Upper lobe of left lung (tissue), 6 donors: Measurements from ENCODE around the gene MARK4. TPM values are rescaled to one million over a fixed set of nuclear protein-coding genes. Genes with fewer than 3 reads are reported as not detected.

Experiments used
- ATAC-seq, 2 donors: fragments of 200-7000 bp; cut with Tn5 transposase; one replicate each; pipeline ENCODE4 v1.9.1; 2022; ENCODE audit warnings: mild to moderate bottlenecking in 2 of 2, moderate library complexity in 2 of 2; ENCODE audit not compliant: low FRiP score in 2 of 2
- DNase-seq, 2 donors: peaks; one replicate each; pipeline ENCODE4 v3.0.0-alpha.2; 2019 to 2020
- H3K27ac ChIP-seq, 4 donors: fragments of 200-600 bp; sonication (generic); one replicate each; pipeline ENCODE4 v1.5.1; 2016 to 2019
- H3K27me3 ChIP-seq, 4 donors: fragments of 200-600 bp; sonication (generic); one replicate each; pipeline ENCODE4 v1.5.1; 2017 to 2019
- H3K36me3 ChIP-seq, 4 donors: fragments of 200-600 bp; sonication (generic); one replicate each; pipeline ENCODE4 v1.5.1; 2016 to 2019
- H3K4me1 ChIP-seq, 4 donors: fragments of 200-600 bp; sonication (generic); one replicate each; pipeline ENCODE4 v1.5.1; 2018 to 2019
- H3K4me3 ChIP-seq, 4 donors: fragments of 200-600 bp; sonication (generic); one replicate each; pipeline ENCODE4 v1.5.1; 2017 to 2019; ENCODE audit warnings: mild to moderate bottlenecking in 2 of 4, moderate library complexity in 1 of 4
- H3K9me3 ChIP-seq, 4 donors: fragments of 200-600 bp; sonication (generic); one replicate each; pipeline ENCODE4 v1.5.1; 2018 to 2019
- CTCF ChIP-seq, 6 experiments: fragments of 450-650 bp in 4 of 6; fragments of 200-600 bp in 2 of 6; sonication (generic) in 2 of 6; IDR thresholded peaks; one replicate each; pipeline ENCODE4 v1.5.1; 2016 to 2019; ENCODE audit warnings: antibody characterized with exemption in 6 of 6
- EP300 ChIP-seq, 4 donors: sonication (generic); formaldehyde crosslinking; IDR thresholded peaks; one replicate each; pipeline ENCODE4 v1.5.1; 2017; ENCODE audit warnings: antibody characterized with exemption in 4 of 4, control low read depth in 2 of 4
- POLR2A ChIP-seq, 4 donors: fragments of 450-650 bp; IDR thresholded peaks; one replicate each; pipeline ENCODE4 v1.5.1; 2016 to 2017; ENCODE audit warnings: antibody characterized with exemption in 4 of 4, mild to moderate bottlenecking in 2 of 4
- POLR2AphosphoS5 ChIP-seq, 2 donors: sonication (generic); formaldehyde crosslinking; IDR thresholded peaks; one replicate each; pipeline ENCODE4 v1.5.1; 2017; ENCODE audit warnings: antibody characterized with exemption in 2 of 2
- WGBS, 2 donors: methylation state at CpG; one replicate each; pipeline ENCODE4 v1.1.5; 2017 to 2018; 5-methylcytosine and 5-hydroxymethylcytosine counted together
- total RNA-seq, 6 donors: library from RNA; depleted of rRNA in 4 of 6; stranded (reverse); fragments of >200 nt in 4 of 6; gene quantifications; one replicate each; pipeline versions ENCODE4 v1.1.0 to v1.2.1, GENCODE V29; 2016 to 2021
- donor health status: DM: no; HTN: no; CAD: no; lungs with moderate emphysema.
- donor health status: DM: no; HTN: yes; CAD: no; lungs with severe emphysema.

MARK4 gene
- total RNA-seq, 6 donors from 2014 or later: 14.6 to 59.3 (median 35.6) TPM

GRCh38 chr19:45322311-45322710 is 71.2 kb downstream of the MARK4 start:
- Histone ChIP-seq H3K4me1 (peaks cover 0 to 20% (median 11%) of the 10 kb centered on the region in 4 donors), H3K36me3 (no peaks in the 10 kb centered on the region), H3K9me3 (no peaks in the 10 kb centered on the region), H3K27me3 (peaks cover 0 to 23% (median 8%) of the 10 kb centered on the region in 4 donors), H3K4me3 (no peak overlapping the region), H3K27ac (no peak overlapping the region)
- DNase-seq: no peak
- ATAC-seq: no peak
- TF ChIP-seq CTCF (IDR thresholded peaks at IDR 0.05): no peak
- no peak for TF ChIP-seq POLR2AphosphoS5 (IDR thresholded peaks at IDR 0.05)
- TF ChIP-seq EP300 (IDR thresholded peaks at IDR 0.05): no peak
- TF ChIP-seq POLR2A (IDR thresholded peaks at IDR 0.05): no peak
- 66 to 67% methylated on average over 10 to 11 of the region's 11 CpGs for WGBS, 2 donors

GRCh38 chr19:45322744-45323281 is 71.7 kb downstream of the MARK4 start, which contains the start of gene CKM:
TSS of gene CKM (minus strand) at chr19:45322875. CDS start at chr19:45319713, 3,162 bp downstream.
- Histone ChIP-seq H3K4me1 (peaks cover 0 to 20% (median 11%) of the 10 kb centered on the region in 4 donors), H3K36me3 (no peaks in the 10 kb centered on the region), H3K9me3 (no peaks in the 10 kb centered on the region), H3K27me3 (peaks cover 0 to 23% (median 8%) of the 10 kb centered on the region in 4 donors), H3K27ac (no peak within 1 kb of the TSS), H3K4me3 (peak within 1 kb of the TSS in 1 of 4 donors; percentile 1)
- DNase-seq (peak in 1 of 2 donors; percentile 47), ATAC-seq (peak in 1 of 2 donors; percentile 34)
- 44 to 50% methylated on average over 2 to 14 of the region's 15 CpGs for WGBS, 2 donors
- TF ChIP-seq POLR2A (IDR thresholded peaks at IDR 0.05): no peak
- no peak for TF ChIP-seq EP300 (IDR thresholded peaks at IDR 0.05)
- TF ChIP-seq POLR2AphosphoS5 (IDR thresholded peaks at IDR 0.05): no peak
- no peak for TF ChIP-seq CTCF (IDR thresholded peaks at IDR 0.05)

GRCh38 chr19:45323671-45324081 is 72.6 kb downstream of the MARK4 start:
- no peaks in the 10 kb centered on the region for H3K9me3 ChIP-seq
- H3K4me3 ChIP-seq: peak overlapping the region in 1 of 4 donors; percentile 1
- peaks cover 0 to 20% (median 11%) of the 10 kb centered on the region in 4 donors for H3K4me1 ChIP-seq
- WGBS, 2 donors: 6 to 8% methylated on average over 9 to 16 of the region's 30 CpGs
- DNase-seq (no peak), ATAC-seq (peak in 1 of 2 donors; percentile 18)
- H3K27me3 ChIP-seq: peaks cover 0 to 23% (median 8%) of the 10 kb centered on the region in 4 donors
- TF ChIP-seq EP300 (IDR thresholded peaks at IDR 0.05) (no peak), POLR2AphosphoS5 (IDR thresholded peaks at IDR 0.05) (no peak), CTCF (IDR thresholded peaks at IDR 0.05) (no peak), POLR2A (IDR thresholded peaks at IDR 0.05) (no peak)
- H3K36me3 ChIP-seq: no peaks in the 10 kb centered on the region
- no peak overlapping the region for H3K27ac ChIP-seq

GRCh38 chr19:45324349-45324907 is 73.4 kb downstream of the MARK4 start:
- H3K4me1 ChIP-seq: peaks cover 0 to 20% (median 11%) of the 10 kb centered on the region in 4 donors
- DNase-seq (no peak), ATAC-seq (no peak)
- no peak overlapping the region for H3K4me3 ChIP-seq
- H3K36me3 ChIP-seq: no peaks in the 10 kb centered on the region
- H3K9me3 ChIP-seq: no peaks in the 10 kb centered on the region
- peaks cover 0 to 23% (median 8%) of the 10 kb centered on the region in 4 donors for H3K27me3 ChIP-seq
- 64 to 72% methylated on average over 11 of the region's 11 CpGs for WGBS, 2 donors
- TF ChIP-seq CTCF (IDR thresholded peaks at IDR 0.05) (no peak), EP300 (IDR thresholded peaks at IDR 0.05) (no peak), POLR2A (IDR thresholded peaks at IDR 0.05) (no peak), POLR2AphosphoS5 (IDR thresholded peaks at IDR 0.05) (no peak)
- H3K27ac ChIP-seq: no peak overlapping the region
